ENCODE results near the gene COBL.
A peak's percentile ranks its signal among the peaks of the same experiment; 100 is the strongest.

COBL gene

DNA sequence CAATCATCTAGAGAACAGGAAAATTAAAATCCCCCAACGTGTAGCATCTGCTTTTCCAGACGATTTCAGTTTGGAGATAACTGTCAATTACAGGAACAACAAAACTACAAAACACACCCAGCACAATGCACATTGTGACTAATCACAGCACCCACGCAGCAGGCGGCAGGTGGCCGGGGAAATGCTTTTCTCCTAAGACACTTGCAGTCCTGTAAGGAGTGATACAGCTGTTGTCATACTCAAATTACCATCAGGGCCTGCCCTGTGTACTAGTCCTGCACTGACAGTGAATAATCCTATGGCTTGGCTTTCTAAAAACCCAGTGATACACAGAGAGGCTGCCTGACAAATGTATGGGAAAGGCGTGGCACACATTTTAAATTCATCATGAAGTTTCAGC, 37.8 kb downstream of the COBL start:
- no peak overlapping the region for H3K4me3 ChIP-seq (ENCODE audit: low read length)
- DNase-seq (ENCODE audit: low read depth): peak; percentile 16
- TF ChIP-seq, protein P1, sequence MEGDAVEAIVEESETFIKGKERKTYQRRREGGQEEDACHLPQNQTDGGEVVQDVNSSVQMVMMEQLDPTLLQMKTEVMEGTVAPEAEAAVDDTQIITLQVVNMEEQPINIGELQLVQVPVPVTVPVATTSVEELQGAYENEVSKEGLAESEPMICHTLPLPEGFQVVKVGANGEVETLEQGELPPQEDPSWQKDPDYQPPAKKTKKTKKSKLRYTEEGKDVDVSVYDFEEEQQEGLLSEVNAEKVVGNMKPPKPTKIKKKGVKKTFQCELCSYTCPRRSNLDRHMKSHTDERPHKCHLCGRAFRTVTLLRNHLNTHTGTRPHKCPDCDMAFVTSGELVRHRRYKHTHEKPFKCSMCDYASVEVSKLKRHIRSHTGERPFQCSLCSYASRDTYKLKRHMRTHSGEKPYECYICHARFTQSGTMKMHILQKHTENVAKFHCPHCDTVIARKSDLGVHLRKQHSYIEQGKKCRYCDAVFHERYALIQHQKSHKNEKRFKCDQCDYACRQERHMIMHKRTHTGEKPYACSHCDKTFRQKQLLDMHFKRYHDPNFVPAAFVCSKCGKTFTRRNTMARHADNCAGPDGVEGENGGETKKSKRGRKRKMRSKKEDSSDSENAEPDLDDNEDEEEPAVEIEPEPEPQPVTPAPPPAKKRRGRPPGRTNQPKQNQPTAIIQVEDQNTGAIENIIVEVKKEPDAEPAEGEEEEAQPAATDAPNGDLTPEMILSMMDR (IDR thresholded peaks at IDR 0.05; ENCODE audit: insufficient read depth, low read depth, low read length, missing control alignments): no peak

DNA sequence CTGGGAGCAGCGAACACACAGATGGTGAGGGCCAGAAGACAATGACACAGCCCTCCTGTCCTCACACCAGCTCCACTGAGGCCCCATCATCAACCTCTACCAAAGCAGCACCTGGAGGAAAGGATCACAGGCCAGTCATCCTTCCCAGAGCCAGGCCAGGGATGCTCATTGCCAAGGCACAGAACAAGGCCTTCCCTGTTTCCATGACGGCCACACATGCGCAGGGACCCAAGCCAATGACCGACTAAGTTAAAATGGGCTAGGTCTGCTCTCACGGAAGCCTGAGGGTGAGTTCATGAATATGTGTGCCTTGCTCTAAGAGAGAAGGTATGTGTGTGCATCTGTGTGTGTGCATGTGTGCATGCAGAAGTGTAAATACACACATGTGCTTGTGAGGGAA, 39.6 kb downstream of the COBL start:
- no peak overlapping the region for H3K4me3 ChIP-seq (ENCODE audit: low read length)
- TF ChIP-seq, protein P1 (IDR thresholded peaks at IDR 0.05; ENCODE audit: insufficient read depth, low read depth, low read length, missing control alignments): no peak
- DNase-seq (ENCODE audit: low read depth): no peak

DNA sequence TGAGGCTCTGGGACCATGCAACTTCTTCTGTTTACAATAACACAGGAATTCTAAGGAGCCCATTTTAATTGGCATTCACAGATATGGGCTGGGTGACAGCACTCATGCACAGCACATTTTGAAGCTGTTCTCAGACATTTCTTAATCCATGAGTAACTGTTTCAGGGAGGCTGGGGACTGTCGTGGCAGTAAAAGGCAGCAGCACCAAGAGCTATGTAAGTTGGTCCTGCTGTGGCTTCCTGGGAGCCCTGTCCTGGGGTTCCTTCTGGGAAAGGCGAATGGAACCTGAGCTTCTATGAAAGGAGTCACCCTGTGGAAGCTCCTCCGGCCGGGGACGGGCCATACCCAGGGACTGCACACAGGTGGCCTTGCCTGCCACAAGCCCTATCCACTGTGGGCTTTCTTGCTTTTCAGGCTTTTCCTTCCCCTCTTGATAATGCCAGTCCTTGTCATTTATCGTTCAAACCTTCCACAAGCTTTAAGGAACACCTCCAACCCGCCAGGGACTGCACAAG, 40.5 kb downstream of the COBL start:
- no peak overlapping the region for H3K4me3 ChIP-seq (ENCODE audit: low read length)
- no peak for DNase-seq (ENCODE audit: low read depth)
- TF ChIP-seq, protein P1 (IDR thresholded peaks at IDR 0.05; ENCODE audit: insufficient read depth, low read depth, low read length, missing control alignments): no peak

DNA sequence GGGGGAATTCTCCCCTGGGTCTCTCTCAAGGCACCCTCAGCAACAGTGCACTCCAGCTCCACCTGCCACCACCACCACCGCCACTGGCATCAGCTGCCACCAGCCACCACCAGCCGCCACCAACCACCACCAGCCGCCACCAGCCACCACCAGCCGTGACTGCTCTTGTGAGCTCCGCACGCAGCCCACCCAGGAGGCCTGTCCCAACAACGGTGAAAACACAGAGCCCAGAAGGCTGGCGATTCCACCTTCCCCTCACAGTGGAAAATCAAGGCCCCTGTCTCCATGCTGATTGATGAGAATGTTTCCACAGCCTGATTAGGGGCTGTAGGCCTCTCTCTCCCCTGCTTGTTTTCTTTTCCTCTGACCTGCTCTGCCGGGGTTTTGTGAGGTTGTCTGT, 41.1 kb downstream of the COBL start:
- TF ChIP-seq, protein P1 (IDR thresholded peaks at IDR 0.05; ENCODE audit: insufficient read depth, low read depth, low read length, missing control alignments): no peak
- no peak overlapping the region for H3K4me3 ChIP-seq (ENCODE audit: low read length)
- no peak for DNase-seq (ENCODE audit: low read depth)

DNA sequence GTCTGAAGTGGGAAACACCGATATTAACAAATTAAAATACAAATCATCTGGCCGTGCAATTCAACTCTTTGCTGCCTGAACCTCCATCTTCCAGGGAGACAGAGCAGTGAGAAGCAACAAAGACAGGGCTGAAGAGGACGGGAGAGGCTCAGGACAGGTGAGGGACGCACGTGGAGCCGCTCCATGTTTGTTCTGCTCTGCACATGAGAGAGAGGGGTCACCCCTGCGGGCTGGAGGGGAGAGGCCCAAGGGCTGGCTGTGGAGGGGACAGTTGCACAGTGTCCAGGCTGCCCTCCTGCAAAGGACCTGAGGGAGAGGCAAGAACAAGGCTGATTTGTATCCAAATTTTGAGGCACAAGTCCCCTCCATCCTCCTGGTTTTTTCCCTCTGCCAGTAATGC, 41.7 kb downstream of the COBL start:
- no peak overlapping the region for H3K4me3 ChIP-seq (ENCODE audit: low read length)
- TF ChIP-seq, protein P1 (IDR thresholded peaks at IDR 0.05; ENCODE audit: insufficient read depth, low read depth, low read length, missing control alignments): no peak
- DNase-seq (ENCODE audit: low read depth): no peak

DNA sequence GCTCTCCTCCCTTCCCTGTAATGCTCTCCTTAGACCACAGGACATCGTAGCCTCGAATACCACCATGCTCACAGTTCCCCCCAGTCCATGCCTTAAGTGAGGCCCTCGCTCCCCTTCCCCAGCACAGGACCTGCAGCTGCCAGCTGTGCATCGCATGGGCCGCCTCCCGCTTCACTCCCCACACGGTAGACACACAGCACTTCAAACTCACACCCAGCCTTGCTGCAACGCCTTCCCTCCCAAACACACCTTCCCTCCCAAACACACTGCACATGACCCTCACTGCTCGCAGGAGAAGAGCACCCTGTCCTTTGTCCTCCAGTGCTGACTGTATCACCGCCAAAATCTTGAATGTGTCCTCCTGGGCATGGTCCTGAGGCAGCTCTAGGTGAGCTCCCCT, 42.6 kb downstream of the COBL start:
- TF ChIP-seq, protein P1 (IDR thresholded peaks at IDR 0.05; ENCODE audit: insufficient read depth, low read depth, low read length, missing control alignments): no peak
- H3K4me3 ChIP-seq (ENCODE audit: low read length): no peak overlapping the region

DNA sequence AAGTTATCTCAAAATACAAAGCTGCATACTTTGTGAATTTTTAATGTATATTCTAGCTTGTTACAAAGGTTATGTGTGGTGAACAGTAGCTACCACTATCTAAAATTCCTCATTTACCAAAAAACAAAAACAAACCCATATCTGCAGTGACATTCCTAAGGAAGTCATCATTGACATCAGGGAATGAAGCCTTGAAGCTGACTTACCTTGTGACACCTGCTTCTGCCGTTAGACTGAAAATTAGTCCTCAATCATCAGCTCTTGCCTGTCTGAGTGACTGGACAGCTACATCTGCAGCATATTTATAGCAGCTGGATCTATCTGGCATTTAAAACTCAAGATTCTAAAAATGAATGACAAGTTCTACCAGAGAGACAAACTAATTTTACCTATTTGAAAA, 43.2 kb downstream of the COBL start:
- H3K4me3 ChIP-seq (ENCODE audit: low read length): no peak overlapping the region
- TF ChIP-seq, protein P1 (IDR thresholded peaks at IDR 0.05; ENCODE audit: insufficient read depth, low read depth, low read length, missing control alignments): no peak
- no peak for DNase-seq (ENCODE audit: low read depth)

More for the DNA sequence above, 42.6 kb downstream of the COBL start:
- DNase-seq (ENCODE audit: low read depth): no peak
